ENCODE results near the gene STAM.

The STAM gene

GRCh38 chr10:17725703-17726102 is 81.8 kb downstream of the STAM start:
- H3K4me3 ChIP-seq (ENCODE audit: low read depth, low read length) = no peak overlapping the region

- H3K4me3 ChIP-seq (ENCODE audit: low read depth, low read length) = no peak overlapping the region
These were observed 85.7 kb downstream of the STAM start for GRCh38 chr10:17729630-17730029.

GRCh38 chr10:17730667-17731066 is 86.7 kb downstream of the STAM start:
- H3K4me3 ChIP-seq (ENCODE audit: low read depth, low read length) = no peak overlapping the region

GRCh38 chr10:17731331-17732020 is 87.5 kb downstream of the STAM start:
- no peak overlapping the region for H3K4me3 ChIP-seq (ENCODE audit: low read depth, low read length)

- no peak overlapping the region for H3K4me3 ChIP-seq (ENCODE audit: low read depth, low read length)
These were observed 89.7 kb downstream of the STAM start for GRCh38 chr10:17733620-17734019.

- no peak overlapping the region for H3K4me3 ChIP-seq (ENCODE audit: low read depth, low read length)
These were observed 90.6 kb downstream of the STAM start for GRCh38 chr10:17734432-17735080.

GRCh38 chr10:17735166-17735941 is 91.4 kb downstream of the STAM start:
- no peak overlapping the region for H3K4me3 ChIP-seq (ENCODE audit: low read depth, low read length)

GRCh38 chr10:17736223-17736622 is 92.3 kb downstream of the STAM start:
- H3K4me3 ChIP-seq (ENCODE audit: low read depth, low read length) = no peak overlapping the region

GRCh38 chr10:17737027-17737965 is 93.3 kb downstream of the STAM start:
- no peak overlapping the region for H3K4me3 ChIP-seq (ENCODE audit: low read depth, low read length)

- H3K4me3 ChIP-seq (ENCODE audit: low read depth, low read length) = no peak overlapping the region
These were observed 96.7 kb downstream of the STAM start for GRCh38 chr10:17740668-17741067.

- no peak overlapping the region for H3K4me3 ChIP-seq (ENCODE audit: low read depth, low read length)
These were observed 99.0 kb downstream of the STAM start for GRCh38 chr10:17742918-17743317.

GRCh38 chr10:17743437-17743836 is 99.5 kb downstream of the STAM start:
- H3K4me3 ChIP-seq (ENCODE audit: low read depth, low read length) = no peak overlapping the region

GRCh38 chr10:17744341-17744861 is 100.5 kb downstream of the STAM start:
- no peak overlapping the region for H3K4me3 ChIP-seq (ENCODE audit: low read depth, low read length)

GRCh38 chr10:17747883-17748550 is 104.1 kb downstream of the STAM start:
- H3K4me3 ChIP-seq (ENCODE audit: low read depth, low read length) = no peak overlapping the region

- H3K4me3 ChIP-seq (ENCODE audit: low read depth, low read length) = no peak overlapping the region
These were observed 105.9 kb downstream of the STAM start for GRCh38 chr10:17749890-17750289.

GRCh38 chr10:17751781-17752445 is 108.0 kb downstream of the STAM start, which contains the start of gene TMEM236:
Gene TMEM236, plus strand, starts transcription at chr10:17752201. Its CDS starts 95 bp downstream, at chr10:17752296.
- H3K4me3 ChIP-seq (ENCODE audit: low read depth, low read length) = no peak within 1 kb of the TSS

GRCh38 chr10:17756557-17757217 is 112.7 kb downstream of the STAM start:
- H3K4me3 ChIP-seq (ENCODE audit: low read depth, low read length) = no peak overlapping the region

GRCh38 chr10:17758200-17758599 is 114.2 kb downstream of the STAM start:
- no peak overlapping the region for H3K4me3 ChIP-seq (ENCODE audit: low read depth, low read length)

GRCh38 chr10:17758896-17759295 is 114.9 kb downstream of the STAM start:
- no peak overlapping the region for H3K4me3 ChIP-seq (ENCODE audit: low read depth, low read length)
